Activated CD8-positive, alpha-beta T cell treated with anti-CD3 and anti-CD28 coated beads, Interleukin-2, amount 10 ng/mL, durations not matched to agents 7 days and 5 days (primary cell): ENCODE measurements around the gene NYNRIN. TPM values are rescaled to one million over a fixed set of nuclear protein-coding genes. Genes with fewer than 3 reads are reported as not detected.
"Not testable (repeated sequence)": the region's sequence is repeated elsewhere in the genome, so short reads cannot be mapped to it uniquely, and the experiment has no call there.

ENCODE experiments used
- ATAC-seq: fragments of 150-1000 bp; cut with Tn5 transposase; one replicate; pipeline ENCODE4 v1.10.0; 2021; ENCODE audit warnings: moderate library complexity
- CTCF ChIA-PET: fragments of 350-600 bp; sonication (Branson Sonifier 250); formaldehyde crosslinking; loops from one replicate; lab custom pipeline; 2021; ENCODE audit warnings: antibody characterized with exemption; lab: Charles Lee
- POLR2A ChIA-PET: fragments of 350-600 bp; sonication (Branson Sonifier 250); formaldehyde crosslinking; loops from one replicate; lab custom pipeline; 2021; ENCODE audit warnings: antibody characterized with exemption; lab: Charles Lee
- DNase-seq: peaks from one replicate; pipeline ENCODE4 v3.0.0-alpha.2; 2020
- H3K27ac Mint-ChIP-seq: one replicate; pipeline ENCODE4 v1.8.0; 2021; ENCODE audit warnings: mild to moderate bottlenecking, mixed read lengths
- H3K27me3 Mint-ChIP-seq: one replicate; pipeline ENCODE4 v1.8.0; 2021; ENCODE audit warnings: low read depth, mixed read lengths
- H3K36me3 Mint-ChIP-seq: one replicate; pipeline ENCODE4 v1.8.0; 2021; ENCODE audit warnings: low read depth, mixed read lengths
- H3K4me1 Mint-ChIP-seq: one replicate; pipeline ENCODE4 v1.8.0; 2021; ENCODE audit warnings: low read depth, mixed read lengths
- H3K4me3 Mint-ChIP-seq: one replicate; pipeline ENCODE4 v1.8.0; 2021; ENCODE audit warnings: mild to moderate bottlenecking, mixed read lengths
- H3K9me3 Mint-ChIP-seq: one replicate; pipeline ENCODE4 v1.8.0; 2022; ENCODE audit warnings: mixed read lengths; ENCODE audit not compliant: insufficient read depth
- total RNA-seq, 2 experiments: library from RNA; stranded (reverse); gene quantifications; one replicate each; pipeline ENCODE4 v1.2.3, GENCODE V29; 2021

The NYNRIN gene
- total RNA-seq, 2 experiments from 2014 or later = 0.21 to 0.52 TPM

DNA sequence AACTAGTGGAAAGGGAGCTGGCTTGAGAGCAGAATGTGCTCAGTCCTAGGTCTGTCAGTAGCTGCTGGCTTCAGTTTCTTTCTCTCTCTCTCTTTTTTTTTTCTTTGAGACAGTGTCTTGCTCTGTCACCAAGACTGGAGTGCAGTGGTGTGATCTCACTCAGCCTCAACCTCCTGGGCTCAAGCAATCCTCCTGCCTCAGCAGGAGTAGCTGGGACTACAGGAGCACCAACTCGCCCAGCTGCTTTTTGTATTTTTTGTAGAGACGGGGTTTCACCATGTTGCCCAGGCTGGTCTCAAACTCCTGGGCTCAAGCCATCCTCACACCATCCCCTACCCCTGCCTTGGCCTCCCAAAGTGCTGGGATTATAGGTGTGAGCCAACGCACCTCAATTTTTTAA, 27.2 kb upstream of the NYNRIN start:
- H3K9me3 Mint-ChIP-seq, ATAC-seq, H3K36me3 Mint-ChIP-seq, H3K27ac Mint-ChIP-seq, H3K4me3 Mint-ChIP-seq, DNase-seq: not testable (repeated sequence)
- POLR2A ChIA-PET = interaction anchor here (2.6 kb wide), 1 partner anchor 59 kb away, joined by 11 read pairs; the partner anchor contains the start of gene KHNYN
- Mint-ChIP-seq H3K27me3 (peaks cover 33% of the 10 kb centered on the region), H3K4me1 (peaks cover 18% of the 10 kb centered on the region)
- CTCF ChIA-PET = interaction anchor here (1.0 to 4.0 kb wide), 6 partner anchors 9 to 64 kb away, joined by 3 to 23 read pairs (median 4); partner anchors contain the start of genes CIDEB and KHNYN

DNA sequence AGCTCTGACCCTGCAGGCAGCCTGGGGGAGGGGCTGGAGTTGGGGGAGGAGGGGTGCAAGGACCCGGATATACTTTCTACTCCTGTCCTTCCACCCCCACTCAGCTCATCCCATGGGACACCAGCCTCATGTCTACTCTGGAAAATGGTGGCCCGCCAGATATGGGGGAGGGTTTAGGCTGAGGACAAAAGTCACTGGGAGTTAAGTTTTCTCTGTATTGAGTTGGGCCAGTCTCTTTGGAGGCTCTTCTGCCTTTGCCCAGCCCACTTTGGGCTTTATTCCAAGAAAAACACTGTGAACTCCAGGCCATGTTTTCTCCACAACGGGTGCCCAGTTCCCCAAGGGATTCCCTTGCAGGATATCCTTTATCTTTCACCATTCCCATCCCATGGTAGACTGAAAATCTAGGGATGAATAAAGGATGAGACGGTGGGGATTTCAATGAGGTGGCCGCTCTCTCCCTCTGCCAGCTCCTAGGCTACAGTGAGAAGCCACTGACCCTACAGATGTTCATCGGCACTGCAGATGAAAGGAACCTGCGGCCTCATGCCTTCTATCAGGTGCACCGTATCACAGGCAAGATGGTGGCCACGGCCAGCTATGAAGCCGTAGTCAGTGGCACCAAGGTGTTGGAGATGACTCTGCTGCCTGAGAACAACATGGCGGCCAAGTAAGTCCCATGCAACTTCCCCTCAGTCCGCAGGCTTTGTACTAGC, 25.9 kb upstream of the NYNRIN start:
- ATAC-seq (no peak), DNase-seq (no peak)
- peaks cover 14% of the 10 kb centered on the region for H3K4me1 Mint-ChIP-seq

DNA sequence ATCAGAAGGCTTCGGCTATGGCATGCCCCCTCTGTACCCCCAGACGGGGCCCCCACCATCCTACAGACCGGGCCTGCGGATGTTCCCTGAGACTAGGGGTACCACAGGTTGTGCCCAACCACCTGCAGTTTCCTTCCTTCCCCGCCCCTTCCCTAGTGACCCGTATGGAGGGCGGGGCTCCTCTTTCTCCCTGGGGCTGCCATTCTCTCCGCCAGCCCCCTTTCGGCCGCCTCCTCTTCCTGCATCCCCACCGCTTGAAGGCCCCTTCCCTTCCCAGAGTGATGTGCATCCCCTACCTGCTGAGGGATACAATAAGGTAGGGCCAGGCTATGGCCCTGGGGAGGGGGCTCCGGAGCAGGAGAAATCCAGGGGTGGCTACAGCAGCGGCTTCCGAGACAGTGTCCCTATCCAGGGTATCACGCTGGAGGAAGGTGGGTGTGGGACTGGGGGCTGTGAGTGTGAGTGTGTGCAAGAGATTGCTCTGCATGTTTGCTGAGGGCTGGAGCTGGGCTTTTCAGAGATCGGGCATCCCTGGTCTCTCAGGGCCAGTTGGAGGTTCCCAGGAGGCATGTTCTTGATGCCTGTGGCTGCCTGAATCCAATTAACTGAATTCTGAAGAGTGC, 22.2 kb upstream of the NYNRIN start:
- ChIA-PET POLR2A (no interaction called here), CTCF (interaction anchor here (3.9 kb wide), 1 partner anchor 44 kb away, joined by 12 read pairs; no protein-coding TSS in a partner anchor)
- no peak for DNase-seq
- Mint-ChIP-seq H3K36me3 (no peaks in the 10 kb centered on the region), H3K9me3 (no peaks in the 10 kb centered on the region), H3K27me3 (peaks cover 4% of the 10 kb centered on the region), H3K4me3 (no peak overlapping the region), H3K27ac (no peak overlapping the region), H3K4me1 (peaks cover 7% of the 10 kb centered on the region)
- no peak for ATAC-seq

More for the DNA sequence above, 25.9 kb upstream of the NYNRIN start:
- peaks cover 21% of the 10 kb centered on the region for H3K27me3 Mint-ChIP-seq
- H3K9me3 Mint-ChIP-seq = no peaks in the 10 kb centered on the region
- no peak overlapping the region for H3K27ac Mint-ChIP-seq
- no peak overlapping the region for H3K4me3 Mint-ChIP-seq
- H3K36me3 Mint-ChIP-seq = no peaks in the 10 kb centered on the region
- CTCF ChIA-PET = interaction anchor here (1.1 to 4.0 kb wide), 2 partner anchors 12 to 58 kb away, joined by 3 to 23 read pairs; partner anchors contain the start of gene KHNYN
- POLR2A ChIA-PET = no interaction called here

DNA sequence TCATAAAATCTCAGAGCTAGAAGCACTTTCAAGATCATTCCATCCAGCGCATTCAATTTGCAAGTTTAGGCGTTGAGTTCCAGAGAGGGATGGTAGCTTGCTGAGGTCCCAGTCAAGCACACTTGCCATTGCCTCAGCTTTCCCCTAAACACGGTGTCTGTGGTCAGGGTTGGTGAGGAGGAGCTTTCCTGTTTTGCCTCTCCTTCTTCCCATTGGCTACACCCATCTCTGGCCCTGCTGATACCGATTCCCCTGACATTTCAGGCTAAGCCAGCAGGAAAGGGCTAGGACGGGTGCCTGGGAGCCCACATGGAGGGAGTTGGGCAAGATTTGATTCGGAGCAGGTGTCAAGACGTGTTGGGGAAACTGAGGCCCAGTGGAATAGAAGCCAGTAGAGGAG, 21.7 kb upstream of the NYNRIN start:
- POLR2A ChIA-PET = interaction anchor here (1.4 kb wide), 1 partner anchor 53 kb away, joined by 7 read pairs; the partner anchor contains the start of genes CBLN3 and KHNYN
- no peak overlapping the region for H3K4me3 Mint-ChIP-seq
- H3K9me3 Mint-ChIP-seq = no peaks in the 10 kb centered on the region
- no peaks in the 10 kb centered on the region for H3K36me3 Mint-ChIP-seq
- peaks cover 7% of the 10 kb centered on the region for H3K4me1 Mint-ChIP-seq
- no peak overlapping the region for H3K27ac Mint-ChIP-seq
- peaks cover 2% of the 10 kb centered on the region for H3K27me3 Mint-ChIP-seq
- CTCF ChIA-PET = interaction anchor here (3.9 kb wide), 1 partner anchor 44 kb away, joined by 12 read pairs; no protein-coding TSS in a partner anchor
- ATAC-seq (no peak), DNase-seq (no peak)

DNA sequence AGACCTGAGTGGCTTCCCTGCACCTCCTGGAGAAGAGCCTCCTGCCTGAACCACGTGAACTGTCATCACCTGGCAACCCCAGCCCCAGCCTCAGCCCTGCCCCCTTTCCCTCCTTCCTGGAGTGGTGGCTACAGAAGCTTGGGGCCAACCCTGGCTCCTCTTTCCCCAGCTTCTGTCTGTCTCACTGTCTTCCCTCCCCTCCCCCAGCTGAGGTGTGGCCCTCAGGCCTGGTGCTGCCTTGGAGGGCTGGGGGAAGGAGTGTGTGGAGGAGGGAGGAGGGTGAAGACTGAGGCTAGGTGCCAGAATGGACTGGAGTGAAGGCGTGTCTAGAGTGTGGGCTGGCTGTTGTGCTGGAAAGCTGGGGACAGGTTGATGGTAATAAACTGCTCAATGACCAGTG, 21.1 kb upstream of the NYNRIN start:
- H3K27ac Mint-ChIP-seq = no peak overlapping the region
- DNase-seq (no peak), ATAC-seq (peak; percentile 33)
- H3K4me1 Mint-ChIP-seq = peaks cover 7% of the 10 kb centered on the region
- no peak overlapping the region for H3K4me3 Mint-ChIP-seq
- no peaks in the 10 kb centered on the region for H3K9me3 Mint-ChIP-seq
- ChIA-PET POLR2A (interaction anchor here (1.4 kb wide), 1 partner anchor 52 kb away, joined by 7 read pairs; the partner anchor contains the start of genes CBLN3 and KHNYN), CTCF (interaction anchor here (1.2 to 3.9 kb wide), 4 partner anchors 35 to 59 kb away, joined by 3 to 12 read pairs (median 10); no protein-coding TSS in a partner anchor)
- peaks cover 2% of the 10 kb centered on the region for H3K27me3 Mint-ChIP-seq
- H3K36me3 Mint-ChIP-seq = no peaks in the 10 kb centered on the region

DNA sequence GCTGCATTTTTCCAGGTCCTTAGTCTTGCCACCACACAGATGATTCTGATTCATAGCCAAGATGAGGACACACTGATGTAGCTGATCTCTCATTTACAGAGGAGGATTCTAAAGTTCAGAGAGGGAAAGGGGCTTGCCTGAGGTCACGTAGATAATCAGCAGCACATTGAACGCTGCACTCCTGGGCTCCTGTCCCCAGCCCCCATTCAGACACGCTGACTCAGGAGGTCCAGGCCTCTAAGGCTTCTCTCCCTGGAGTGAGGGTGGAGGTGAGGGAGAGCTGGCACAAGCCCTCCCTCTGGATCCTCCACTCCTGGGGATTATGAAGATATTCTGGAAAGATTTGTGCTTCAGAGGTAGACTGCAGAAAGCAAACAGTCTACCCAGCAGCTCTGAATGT, 20.5 kb upstream of the NYNRIN start:
- CTCF ChIA-PET = interaction anchor here (1.2 to 3.9 kb wide), 4 partner anchors 34 to 59 kb away, joined by 3 to 12 read pairs (median 10); no protein-coding TSS in a partner anchor

DNA sequence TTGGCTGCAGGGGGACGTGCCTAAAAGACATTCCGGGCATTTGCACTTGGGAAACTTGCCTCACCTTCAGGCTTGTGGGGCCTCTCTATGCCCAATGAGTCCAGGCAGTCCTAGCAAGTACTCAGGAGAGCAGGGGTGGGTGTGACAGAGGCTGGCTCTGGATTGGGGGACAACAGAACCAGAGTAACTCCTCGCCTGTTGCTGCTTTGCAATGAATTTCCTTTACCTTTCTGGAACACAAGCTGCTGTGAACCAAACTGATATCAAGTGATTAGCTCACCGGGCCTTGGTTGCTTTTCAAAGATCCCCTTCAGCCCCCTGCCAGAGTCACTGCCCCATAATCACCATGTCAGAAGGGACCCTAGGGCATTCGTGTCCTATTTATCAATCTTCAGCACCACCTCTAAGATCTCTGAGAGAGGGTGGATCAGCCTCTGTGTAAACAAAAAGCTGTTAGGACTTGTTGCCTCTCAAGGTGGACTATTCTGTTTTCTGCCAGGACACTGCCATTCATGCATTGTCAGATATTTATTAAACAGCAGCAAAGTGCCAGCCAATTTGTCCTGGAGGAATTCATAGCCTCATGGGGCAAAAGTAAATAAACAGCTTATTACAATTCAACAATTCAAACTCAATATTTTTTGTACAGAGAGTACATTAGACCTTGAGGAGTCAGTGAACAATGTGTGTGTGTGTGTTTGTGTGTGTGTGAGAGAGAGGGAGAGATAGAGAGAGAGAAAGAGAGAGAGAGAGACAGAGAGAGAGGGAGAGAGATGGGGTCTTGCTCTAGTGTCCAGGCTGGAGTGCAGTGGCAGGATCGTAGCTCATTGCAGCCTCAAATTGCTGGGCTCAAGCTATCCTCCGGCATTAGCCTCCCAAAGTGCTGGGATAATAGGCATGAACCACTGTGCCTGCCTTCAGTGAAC, 19.6 kb upstream of the NYNRIN start:
- Mint-ChIP-seq H3K4me1 (peaks cover 7% of the 10 kb centered on the region), H3K36me3 (no peaks in the 10 kb centered on the region), H3K4me3 (no peak overlapping the region), H3K27me3 (peaks cover 6% of the 10 kb centered on the region), H3K9me3 (no peaks in the 10 kb centered on the region), H3K27ac (no peak overlapping the region)
- CTCF ChIA-PET = interaction anchor here (1.0 to 3.9 kb wide), 6 partner anchors 17 to 58 kb away, joined by 3 to 12 read pairs (median 6); no protein-coding TSS in a partner anchor
- ATAC-seq (no peak), DNase-seq (no peak)
- POLR2A ChIA-PET = interaction anchor here (0.8 kb wide), 1 partner anchor 51 kb away, joined by 5 read pairs; the partner anchor contains the start of gene KHNYN

More for the DNA sequence above, 20.5 kb upstream of the NYNRIN start:
- no peaks in the 10 kb centered on the region for H3K9me3 Mint-ChIP-seq
- no peak for ATAC-seq
- DNase-seq = no peak
- POLR2A ChIA-PET = interaction anchor here (1.4 kb wide), 1 partner anchor 52 kb away, joined by 7 read pairs; the partner anchor contains the start of genes CBLN3 and KHNYN
- H3K27ac Mint-ChIP-seq = no peak overlapping the region
- no peak overlapping the region for H3K4me3 Mint-ChIP-seq
- peaks cover 2% of the 10 kb centered on the region for H3K27me3 Mint-ChIP-seq
- H3K36me3 Mint-ChIP-seq = no peaks in the 10 kb centered on the region
- H3K4me1 Mint-ChIP-seq = peaks cover 7% of the 10 kb centered on the region

DNA sequence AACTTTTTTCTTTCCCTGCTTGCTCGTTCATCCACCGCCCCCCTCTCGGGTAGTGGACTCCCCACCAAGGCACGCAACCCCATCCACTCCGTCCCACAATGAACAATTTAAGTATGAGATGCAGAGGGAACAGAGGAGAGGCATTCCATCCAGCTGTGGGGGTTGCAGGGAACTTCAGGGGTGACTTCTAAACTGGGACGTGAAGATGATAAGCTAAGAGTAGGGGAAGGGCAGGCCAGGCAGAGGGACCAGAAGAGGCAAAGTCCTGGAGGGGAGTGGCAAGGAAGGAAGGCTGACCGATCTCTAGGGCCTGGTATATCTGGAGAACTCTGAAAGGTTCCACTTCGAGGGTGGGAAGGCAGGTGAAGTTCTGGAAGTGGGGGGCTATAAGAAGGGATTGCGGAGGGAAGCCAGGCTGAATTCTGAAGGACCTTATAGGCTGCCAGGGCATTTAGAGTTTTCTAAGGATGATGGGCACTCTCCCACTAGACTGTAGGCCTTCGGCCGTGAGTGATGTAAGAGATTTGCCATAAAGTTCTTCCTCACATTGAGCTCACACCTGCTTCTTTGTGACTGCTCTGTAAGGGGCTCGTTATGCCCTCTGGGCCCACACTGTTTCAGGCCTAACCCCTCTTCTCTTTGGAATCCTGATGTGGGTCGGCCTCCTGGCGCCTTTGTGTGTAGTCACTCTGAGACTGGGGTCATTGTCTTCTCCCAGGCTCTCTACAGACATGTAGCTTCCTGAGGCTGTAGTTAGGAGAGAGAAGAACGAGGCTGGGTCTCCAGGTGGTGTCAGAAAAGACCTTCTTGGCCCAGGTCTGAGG, 18.7 kb upstream of the NYNRIN start:
- Mint-ChIP-seq H3K27ac (no peak overlapping the region), H3K27me3 (peaks cover 8% of the 10 kb centered on the region), H3K9me3 (no peaks in the 10 kb centered on the region), H3K36me3 (no peaks in the 10 kb centered on the region), H3K4me3 (no peak overlapping the region), H3K4me1 (peaks cover 7% of the 10 kb centered on the region)
- POLR2A ChIA-PET = interaction anchor here (0.8 kb wide), 1 partner anchor 50 kb away, joined by 5 read pairs; the partner anchor contains the start of gene KHNYN
- ATAC-seq = no peak
- DNase-seq = no peak
- CTCF ChIA-PET = interaction anchor here (1.4 to 3.9 kb wide), 4 partner anchors 30 to 57 kb away, joined by 3 to 12 read pairs (median 10); no protein-coding TSS in a partner anchor

DNA sequence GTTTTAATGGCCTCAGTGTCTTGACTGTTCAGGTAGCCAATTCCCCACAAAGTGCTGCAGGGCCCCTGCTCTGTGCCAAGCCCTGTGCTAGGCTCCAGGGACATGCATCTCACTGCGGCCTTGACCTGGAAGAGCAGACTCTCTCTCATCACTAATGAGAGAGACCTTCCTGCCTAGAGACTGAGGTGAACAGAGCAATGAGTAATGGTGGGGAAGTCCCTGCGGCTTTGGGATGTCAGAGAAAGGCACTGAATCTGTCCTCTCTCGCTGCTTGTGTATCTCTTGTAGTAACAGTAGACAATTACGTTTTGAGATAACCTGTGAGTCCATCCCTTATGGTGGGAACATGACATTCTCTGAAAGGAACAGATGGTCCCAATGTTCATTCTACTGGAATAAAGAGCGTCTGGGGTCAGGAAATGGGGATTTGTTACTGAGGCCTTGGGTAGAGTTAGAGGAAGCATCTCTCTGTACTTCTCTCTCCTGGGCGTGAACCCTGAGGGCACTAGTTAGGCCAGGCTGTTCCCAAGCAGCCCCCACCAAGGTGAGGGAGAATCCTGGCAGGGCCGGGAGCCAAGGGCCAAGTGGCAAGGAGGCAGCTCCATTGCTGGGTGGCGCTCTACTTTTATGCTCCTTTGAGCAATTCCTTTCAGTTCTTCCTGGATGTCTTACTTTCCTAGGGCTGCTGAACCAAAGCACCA, 17.3 kb upstream of the NYNRIN start:
- no peak for DNase-seq

More for the DNA sequence above, 17.3 kb upstream of the NYNRIN start:
- ChIA-PET POLR2A (interaction anchor here (1.5 kb wide), 1 partner anchor 48 kb away, joined by 4 read pairs; the partner anchor contains the start of genes CBLN3 and KHNYN), CTCF (interaction anchor here (0.8 kb wide), 1 partner anchor 55 kb away, joined by 3 read pairs; no protein-coding TSS in a partner anchor)
- no peak overlapping the region for H3K4me3 Mint-ChIP-seq
- peaks cover 7% of the 10 kb centered on the region for H3K4me1 Mint-ChIP-seq
- peaks cover 10% of the 10 kb centered on the region for H3K27me3 Mint-ChIP-seq
- no peaks in the 10 kb centered on the region for H3K36me3 Mint-ChIP-seq
- no peak overlapping the region for H3K27ac Mint-ChIP-seq
- H3K9me3 Mint-ChIP-seq = no peaks in the 10 kb centered on the region
- ATAC-seq = no peak
